SK-N-SH (cell line): ENCODE data around the gene RAB26.

Source experiments
- CHD2 ChIP-seq: fragments of 150-350 bp; IDR thresholded peaks from 2 replicates; pipeline ENCODE4 v1.6.1; 2018; ENCODE audit warnings: low read length; ENCODE audit not compliant: partially characterized antibody
- EP300 ChIP-seq, 2 experiments: IDR thresholded peaks; 2 replicates each; pipeline versions ENCODE4 v1.4.0 to v1.6.1; 2012; ENCODE audit warnings: borderline replicate concordance in 1 of 2, low read depth in 1 of 2, low read length in 1 of 2
- GABPA ChIP-seq: IDR thresholded peaks from 2 replicates; pipeline ENCODE4 v1.4.0; 2012; ENCODE audit warnings: low read depth, mild to moderate bottlenecking
- MXI1 ChIP-seq: IDR thresholded peaks from 2 replicates; pipeline ENCODE4 v1.6.1; 2012; ENCODE audit warnings: mild to moderate bottlenecking, low read depth, low read length, improper control_type of control experiment
- NFIC ChIP-seq: IDR thresholded peaks from 2 replicates; pipeline ENCODE4 v1.4.0; 2012; ENCODE audit warnings: borderline replicate concordance
- NRF1 ChIP-seq: IDR thresholded peaks from 2 replicates; pipeline ENCODE4 v1.6.1; 2012; ENCODE audit warnings: low read depth, mild to moderate bottlenecking, low read length
- RAD21 ChIP-seq: IDR thresholded peaks from 2 replicates; pipeline ENCODE4 v1.6.1; 2012; ENCODE audit warnings: mild to moderate bottlenecking, low read length
- RCOR1 ChIP-seq: fragments of 150-350 bp; IDR thresholded peaks from 2 replicates; pipeline ENCODE4 v1.6.1; 2017; ENCODE audit warnings: antibody characterized with exemption, low read length
- REST ChIP-seq: IDR thresholded peaks from 2 replicates; pipeline ENCODE4 v1.6.1; 2012; ENCODE audit warnings: mild to moderate bottlenecking, low read depth, low read length, moderate library complexity
- TF ChIP-seq, protein P1 (sequence below): fragments of 200-600 bp; sonication (generic); IDR thresholded peaks from 2 replicates; pipeline ENCODE4 v1.6.1; 2017; ENCODE audit warnings: antibody characterized with exemption, mild to moderate bottlenecking, moderate library complexity
- TF ChIP-seq, protein P2 (sequence below): fragments of 150-350 bp; IDR thresholded peaks from 2 replicates; pipeline ENCODE4 v1.6.1; 2017; ENCODE audit warnings: antibody characterized with exemption, low read length, low read depth, borderline replicate concordance

DNA sequence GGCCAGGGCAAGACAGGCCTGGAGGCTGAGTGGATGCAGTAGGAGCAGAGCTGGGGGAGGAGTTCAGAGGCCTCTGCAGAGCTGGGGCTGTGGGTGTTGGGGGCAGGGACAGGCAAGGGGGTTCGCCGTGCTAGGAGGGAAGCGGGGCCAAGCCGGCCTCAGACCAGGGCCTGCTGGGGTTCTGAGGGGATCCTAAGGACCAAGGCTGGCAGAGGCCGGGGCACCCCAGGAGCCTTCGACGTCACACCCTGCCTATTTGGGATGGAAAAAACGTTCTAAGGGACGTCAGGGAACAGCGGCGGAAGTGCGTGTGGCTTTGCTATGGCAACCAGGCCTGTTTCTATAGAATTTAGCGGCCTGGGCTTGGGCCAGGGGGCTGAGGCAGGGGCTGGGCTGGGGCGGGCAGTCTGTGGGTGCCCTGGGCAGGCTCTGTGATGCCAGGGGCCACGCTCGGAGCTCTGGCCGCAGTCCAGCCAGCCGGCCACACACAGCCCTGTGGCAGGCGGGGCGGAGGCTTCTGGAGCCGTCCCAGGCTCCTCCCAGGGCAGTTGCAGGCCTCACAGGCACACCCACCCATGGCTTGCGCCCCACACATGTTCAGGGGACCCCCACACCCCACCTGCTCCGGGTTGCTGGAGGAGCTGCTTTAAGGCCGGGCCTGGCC, 10.9 kb downstream of the RAB26 start:
- TF ChIP-seq, protein P1, sequence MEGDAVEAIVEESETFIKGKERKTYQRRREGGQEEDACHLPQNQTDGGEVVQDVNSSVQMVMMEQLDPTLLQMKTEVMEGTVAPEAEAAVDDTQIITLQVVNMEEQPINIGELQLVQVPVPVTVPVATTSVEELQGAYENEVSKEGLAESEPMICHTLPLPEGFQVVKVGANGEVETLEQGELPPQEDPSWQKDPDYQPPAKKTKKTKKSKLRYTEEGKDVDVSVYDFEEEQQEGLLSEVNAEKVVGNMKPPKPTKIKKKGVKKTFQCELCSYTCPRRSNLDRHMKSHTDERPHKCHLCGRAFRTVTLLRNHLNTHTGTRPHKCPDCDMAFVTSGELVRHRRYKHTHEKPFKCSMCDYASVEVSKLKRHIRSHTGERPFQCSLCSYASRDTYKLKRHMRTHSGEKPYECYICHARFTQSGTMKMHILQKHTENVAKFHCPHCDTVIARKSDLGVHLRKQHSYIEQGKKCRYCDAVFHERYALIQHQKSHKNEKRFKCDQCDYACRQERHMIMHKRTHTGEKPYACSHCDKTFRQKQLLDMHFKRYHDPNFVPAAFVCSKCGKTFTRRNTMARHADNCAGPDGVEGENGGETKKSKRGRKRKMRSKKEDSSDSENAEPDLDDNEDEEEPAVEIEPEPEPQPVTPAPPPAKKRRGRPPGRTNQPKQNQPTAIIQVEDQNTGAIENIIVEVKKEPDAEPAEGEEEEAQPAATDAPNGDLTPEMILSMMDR, result no peak
- TF ChIP-seq, protein P2, sequence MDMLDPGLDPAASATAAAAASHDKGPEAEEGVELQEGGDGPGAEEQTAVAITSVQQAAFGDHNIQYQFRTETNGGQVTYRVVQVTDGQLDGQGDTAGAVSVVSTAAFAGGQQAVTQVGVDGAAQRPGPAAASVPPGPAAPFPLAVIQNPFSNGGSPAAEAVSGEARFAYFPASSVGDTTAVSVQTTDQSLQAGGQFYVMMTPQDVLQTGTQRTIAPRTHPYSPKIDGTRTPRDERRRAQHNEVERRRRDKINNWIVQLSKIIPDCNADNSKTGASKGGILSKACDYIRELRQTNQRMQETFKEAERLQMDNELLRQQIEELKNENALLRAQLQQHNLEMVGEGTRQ, result no peak
- no peak for TF ChIP-seq NFIC
- TF ChIP-seq EP300 (IDR thresholded peaks at IDR 0.05; ENCODE audit: borderline replicate concordance in 1 of 2, low read depth in 1 of 2, low read length in 1 of 2), result no peak
- no peak for TF ChIP-seq RAD21
- no peak for TF ChIP-seq MXI1
- TF ChIP-seq GABPA, result no peak
- no peak for TF ChIP-seq REST
- TF ChIP-seq CHD2, result no peak
- TF ChIP-seq RCOR1, result no peak
- no peak for TF ChIP-seq NRF1
